Measurements from ENCODE around the gene NELL1.

The NELL1 gene

DNA sequence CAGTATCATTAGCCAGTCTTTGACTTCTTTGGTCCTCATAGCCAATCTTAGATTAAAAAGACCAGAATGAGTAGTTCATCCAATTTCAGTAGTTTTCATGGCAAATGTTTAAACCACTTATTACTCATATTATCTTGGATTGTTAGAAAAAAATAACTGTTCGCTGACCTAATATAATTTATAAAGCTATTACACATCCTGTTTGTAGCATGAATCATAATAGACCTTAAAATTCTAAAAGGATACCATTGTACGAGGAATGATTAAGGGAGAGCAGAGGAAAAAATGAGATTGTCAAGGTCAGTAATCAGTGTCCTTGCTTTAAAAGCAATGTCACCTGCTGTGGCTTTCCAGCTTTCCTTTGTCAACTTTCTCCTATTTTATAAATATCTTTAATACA is 371.2 kb downstream of the NELL1 start:
- no peak overlapping the region for H3K4me3 ChIP-seq (replicated peaks; ENCODE audit: low read depth, low read length)
- no peaks in the 10 kb centered on the region for H3K36me3 ChIP-seq (ENCODE audit: control insufficient read depth, insufficient read depth, low read length)
- TF ChIP-seq, protein P1, sequence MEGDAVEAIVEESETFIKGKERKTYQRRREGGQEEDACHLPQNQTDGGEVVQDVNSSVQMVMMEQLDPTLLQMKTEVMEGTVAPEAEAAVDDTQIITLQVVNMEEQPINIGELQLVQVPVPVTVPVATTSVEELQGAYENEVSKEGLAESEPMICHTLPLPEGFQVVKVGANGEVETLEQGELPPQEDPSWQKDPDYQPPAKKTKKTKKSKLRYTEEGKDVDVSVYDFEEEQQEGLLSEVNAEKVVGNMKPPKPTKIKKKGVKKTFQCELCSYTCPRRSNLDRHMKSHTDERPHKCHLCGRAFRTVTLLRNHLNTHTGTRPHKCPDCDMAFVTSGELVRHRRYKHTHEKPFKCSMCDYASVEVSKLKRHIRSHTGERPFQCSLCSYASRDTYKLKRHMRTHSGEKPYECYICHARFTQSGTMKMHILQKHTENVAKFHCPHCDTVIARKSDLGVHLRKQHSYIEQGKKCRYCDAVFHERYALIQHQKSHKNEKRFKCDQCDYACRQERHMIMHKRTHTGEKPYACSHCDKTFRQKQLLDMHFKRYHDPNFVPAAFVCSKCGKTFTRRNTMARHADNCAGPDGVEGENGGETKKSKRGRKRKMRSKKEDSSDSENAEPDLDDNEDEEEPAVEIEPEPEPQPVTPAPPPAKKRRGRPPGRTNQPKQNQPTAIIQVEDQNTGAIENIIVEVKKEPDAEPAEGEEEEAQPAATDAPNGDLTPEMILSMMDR (IDR thresholded peaks at IDR 0.05; ENCODE audit: insufficient read depth, low read length, poor library complexity, severe bottlenecking) = no peak
- no peaks in the 10 kb centered on the region for H3K27me3 ChIP-seq (replicated peaks; ENCODE audit: control insufficient read depth, insufficient read depth, low read length)
- no peak for DNase-seq (ENCODE audit: extremely low read depth, insufficient read length)

DNA sequence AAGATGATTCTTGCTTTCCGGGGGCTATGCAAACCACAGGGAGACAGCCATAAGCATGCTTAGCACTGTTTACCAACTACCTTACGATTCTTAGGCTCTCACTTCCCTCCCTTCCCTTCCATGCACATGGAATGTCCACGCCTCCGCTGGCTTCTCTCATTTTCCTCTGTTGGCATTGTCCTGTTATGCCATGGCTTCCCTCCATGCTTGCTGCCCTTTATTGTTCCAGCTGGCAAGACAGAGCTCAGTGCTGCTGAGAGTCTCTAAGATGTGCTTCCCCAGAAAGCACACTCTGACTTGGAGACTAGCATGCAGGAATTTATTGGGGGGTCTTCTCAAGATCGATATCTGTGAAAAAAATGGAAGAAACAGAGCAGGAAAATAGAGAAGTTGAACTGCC is 379.2 kb downstream of the NELL1 start:
- H3K36me3 ChIP-seq (ENCODE audit: control insufficient read depth, insufficient read depth, low read length) = no peaks in the 10 kb centered on the region
- TF ChIP-seq, protein P1 (IDR thresholded peaks at IDR 0.05; ENCODE audit: insufficient read depth, low read length, poor library complexity, severe bottlenecking) = no peak
- H3K27me3 ChIP-seq (replicated peaks; ENCODE audit: control insufficient read depth, insufficient read depth, low read length) = no peaks in the 10 kb centered on the region
- no peak for DNase-seq (ENCODE audit: extremely low read depth, insufficient read length)
- H3K4me3 ChIP-seq (replicated peaks; ENCODE audit: low read depth, low read length) = no peak overlapping the region

DNA sequence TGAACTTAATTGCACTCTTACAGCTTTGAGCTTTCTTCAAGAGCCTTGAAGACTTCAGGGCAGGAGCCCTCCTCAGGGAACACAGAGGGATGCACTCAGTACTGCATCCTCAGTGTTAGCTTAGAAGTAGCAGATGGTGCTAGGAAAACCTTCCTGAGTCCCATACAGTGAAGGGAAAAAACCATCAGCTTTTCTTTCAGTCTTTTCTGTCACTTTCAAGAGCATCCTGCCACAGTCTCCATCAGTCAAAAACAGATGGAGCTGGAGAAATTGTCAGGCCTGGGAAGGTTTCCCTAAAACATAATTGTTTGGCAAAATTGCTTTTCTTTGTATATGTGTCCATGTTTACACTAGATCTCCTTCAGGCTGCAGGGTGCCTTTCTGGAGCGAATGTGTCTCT is 384.1 kb downstream of the NELL1 start:
- no peaks in the 10 kb centered on the region for H3K27me3 ChIP-seq (replicated peaks; ENCODE audit: control insufficient read depth, insufficient read depth, low read length)
- no peak overlapping the region for H3K4me3 ChIP-seq (replicated peaks; ENCODE audit: low read depth, low read length)
- DNase-seq (ENCODE audit: extremely low read depth, insufficient read length) = no peak
- H3K36me3 ChIP-seq (ENCODE audit: control insufficient read depth, insufficient read depth, low read length) = no peaks in the 10 kb centered on the region
- TF ChIP-seq, protein P1 (IDR thresholded peaks at IDR 0.05; ENCODE audit: insufficient read depth, low read length, poor library complexity, severe bottlenecking) = no peak

DNA sequence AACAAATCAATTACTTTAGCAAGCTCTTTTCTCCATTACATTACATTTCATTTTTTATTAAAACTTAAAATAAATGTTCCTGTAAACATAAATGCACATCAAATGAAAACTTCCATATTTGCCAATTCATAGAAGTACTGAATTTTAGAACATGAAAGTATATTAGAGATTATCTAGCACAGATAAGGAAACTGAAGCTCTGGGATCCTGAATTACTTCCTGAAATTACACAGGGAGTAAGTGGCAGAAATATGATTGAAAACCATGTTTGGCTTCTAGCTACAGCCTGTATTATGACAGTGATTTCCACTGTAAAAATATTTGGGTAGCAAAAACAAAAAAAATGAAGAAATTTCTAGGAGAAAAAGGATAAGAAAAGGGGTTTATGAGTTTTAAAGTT is 387.3 kb downstream of the NELL1 start:
- H3K27me3 ChIP-seq (replicated peaks; ENCODE audit: control insufficient read depth, insufficient read depth, low read length) = no peaks in the 10 kb centered on the region
- no peak overlapping the region for H3K4me3 ChIP-seq (replicated peaks; ENCODE audit: low read depth, low read length)
- TF ChIP-seq, protein P1 (IDR thresholded peaks at IDR 0.05; ENCODE audit: insufficient read depth, low read length, poor library complexity, severe bottlenecking) = no peak
- DNase-seq (ENCODE audit: extremely low read depth, insufficient read length) = no peak
- no peaks in the 10 kb centered on the region for H3K36me3 ChIP-seq (ENCODE audit: control insufficient read depth, insufficient read depth, low read length)

DNA sequence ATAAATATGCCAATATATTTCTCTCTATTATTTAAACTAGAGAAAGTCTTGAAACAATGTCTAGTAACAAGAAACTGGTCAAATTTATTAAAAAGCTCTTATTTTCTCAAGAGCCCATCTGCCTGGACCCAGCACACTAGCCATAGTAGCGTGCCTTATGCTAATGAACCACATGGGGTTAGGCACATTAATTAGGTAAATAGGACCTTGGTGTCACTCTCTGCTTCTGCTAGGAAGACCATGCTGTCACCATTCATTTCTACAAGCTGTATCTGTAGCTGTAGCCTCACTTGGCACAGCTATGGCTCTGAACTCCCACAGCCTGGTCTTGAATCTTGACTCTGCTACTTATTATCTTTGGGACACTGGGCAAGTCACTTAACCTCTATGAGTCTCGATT is 390.5 kb downstream of the NELL1 start:
- Histone ChIP-seq H3K4me3 (replicated peaks; ENCODE audit: low read depth, low read length) (no peak overlapping the region), H3K27me3 (replicated peaks; ENCODE audit: control insufficient read depth, insufficient read depth, low read length) (no peaks in the 10 kb centered on the region), H3K36me3 (ENCODE audit: control insufficient read depth, insufficient read depth, low read length) (no peaks in the 10 kb centered on the region)
- no peak for DNase-seq (ENCODE audit: extremely low read depth, insufficient read length)
- TF ChIP-seq, protein P1 (IDR thresholded peaks at IDR 0.05; ENCODE audit: insufficient read depth, low read length, poor library complexity, severe bottlenecking) = no peak

DNA sequence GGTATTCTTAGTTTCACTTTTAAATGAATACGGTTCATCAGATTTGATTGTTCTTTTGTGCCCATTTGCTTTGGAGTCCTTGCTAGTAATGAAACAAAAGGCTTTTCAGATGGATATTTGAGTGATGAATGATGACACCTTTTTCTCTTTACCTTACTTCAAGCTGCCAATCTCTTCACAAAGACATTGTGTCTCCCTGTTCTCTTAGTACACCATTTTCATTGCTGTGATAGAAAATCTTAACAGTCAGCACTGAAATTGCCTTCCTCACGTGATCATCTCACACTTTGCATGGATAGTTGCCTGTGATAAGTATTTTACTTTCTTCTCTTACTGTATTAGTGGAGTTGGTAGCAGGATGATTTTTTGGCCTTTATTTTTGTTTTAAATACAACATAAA is 396.6 kb downstream of the NELL1 start:
- Histone ChIP-seq H3K4me3 (replicated peaks; ENCODE audit: low read depth, low read length) (no peak overlapping the region), H3K27me3 (replicated peaks; ENCODE audit: control insufficient read depth, insufficient read depth, low read length) (no peaks in the 10 kb centered on the region), H3K36me3 (ENCODE audit: control insufficient read depth, insufficient read depth, low read length) (no peaks in the 10 kb centered on the region)
- DNase-seq (ENCODE audit: extremely low read depth, insufficient read length) = no peak
- TF ChIP-seq, protein P1 (IDR thresholded peaks at IDR 0.05; ENCODE audit: insufficient read depth, low read length, poor library complexity, severe bottlenecking) = no peak

Measured in GM06990 (cell line).